Activated CD4-positive, alpha-beta T cell treated with anti-CD3 and anti-CD28 coated beads, Interleukin-2, amount 50 U/mL, for 48 hours (primary cell): ENCODE measurements around the gene RIPOR2.

ENCODE experiments used
- DNase-seq, 2 experiments: peaks; one replicate each; pipeline ENCODE4 v3.0.0-alpha.2; 2020

The RIPOR2 gene

DNA sequence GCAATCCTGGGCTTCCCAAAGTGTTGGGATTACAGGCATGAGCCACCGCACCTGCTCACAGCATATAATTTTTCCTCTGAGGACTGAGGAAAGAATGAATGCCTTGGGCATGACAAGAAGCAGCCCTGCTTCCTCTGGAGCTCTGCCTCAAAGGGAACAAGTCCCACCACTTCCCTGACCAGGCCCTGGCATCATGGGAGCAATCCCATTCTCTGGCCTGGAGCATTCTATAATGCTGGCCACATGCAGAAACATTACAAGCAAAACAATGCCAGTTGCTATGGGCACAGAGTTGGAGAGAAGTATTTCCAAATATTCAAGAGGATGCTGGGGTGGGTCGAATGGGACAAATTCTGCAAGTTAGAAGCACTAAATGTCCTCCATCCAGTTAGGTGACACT is 95.6 kb downstream of the RIPOR2 start:
- DNase-seq = no peak

DNA sequence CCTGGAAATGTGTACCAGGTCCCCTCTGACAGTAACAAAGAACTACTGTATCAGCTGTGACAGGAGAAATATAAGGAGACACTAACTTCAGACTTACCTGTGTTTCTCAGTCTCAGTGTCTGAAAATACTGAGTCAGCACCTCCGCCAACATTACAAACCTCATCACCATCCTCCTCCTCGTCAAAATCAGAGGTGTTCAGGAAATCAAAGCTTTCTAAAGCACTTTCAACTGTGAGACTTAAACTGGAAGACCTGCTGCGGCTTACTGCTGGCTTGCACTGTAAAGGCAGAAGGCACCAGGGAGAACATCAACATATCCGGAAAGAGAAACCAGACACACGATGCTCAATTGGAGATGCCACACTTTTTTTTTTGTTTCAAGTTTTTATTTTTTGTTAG is 96.8 kb downstream of the RIPOR2 start:
- no peak for DNase-seq

- DNase-seq = no peak
These were observed 97.7 kb downstream of the RIPOR2 start for GRCh38 chr6:24838081-24838480.

GRCh38 chr6:24836109-24836508 is 99.7 kb downstream of the RIPOR2 start:
- no peak for DNase-seq

DNA sequence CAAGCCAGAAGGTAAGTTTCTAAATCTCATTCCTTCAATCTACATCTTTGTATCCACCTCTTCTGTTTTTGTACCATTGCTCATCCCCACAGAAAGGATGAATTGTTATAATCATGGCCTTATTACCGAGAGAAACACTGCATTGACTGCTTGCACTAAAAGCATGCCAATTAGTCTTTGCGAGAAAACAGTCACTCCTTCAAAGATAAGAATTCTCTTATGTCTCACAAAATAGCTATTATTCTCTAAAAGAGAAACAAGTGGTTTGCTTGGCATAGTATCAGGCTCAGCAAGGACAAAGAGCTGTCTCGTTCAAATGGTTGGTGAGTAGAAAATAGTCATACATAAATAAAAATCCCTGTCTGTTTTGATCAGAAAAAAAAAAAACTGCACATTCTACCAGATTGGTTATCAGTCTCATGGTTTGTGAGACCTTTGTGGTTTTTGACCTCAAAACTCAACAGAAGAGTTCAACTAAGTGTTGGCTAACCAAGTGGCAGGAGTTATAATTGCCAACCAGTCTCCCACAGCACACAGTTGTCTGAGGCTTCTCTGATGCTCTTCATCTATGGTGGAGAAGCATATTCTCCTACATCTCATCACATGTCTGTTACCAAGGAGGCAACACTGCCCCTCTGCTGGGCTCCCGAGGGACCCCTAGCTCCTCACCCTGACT is 101.9 kb downstream of the RIPOR2 start:
- DNase-seq = no peak

- no peak for DNase-seq
These were observed 103.0 kb downstream of the RIPOR2 start for GRCh38 chr6:24832794-24833193.

GRCh38 chr6:24831771-24832716 is 103.7 kb downstream of the RIPOR2 start:
- peak; percentile 6 to 19 for DNase-seq

DNA sequence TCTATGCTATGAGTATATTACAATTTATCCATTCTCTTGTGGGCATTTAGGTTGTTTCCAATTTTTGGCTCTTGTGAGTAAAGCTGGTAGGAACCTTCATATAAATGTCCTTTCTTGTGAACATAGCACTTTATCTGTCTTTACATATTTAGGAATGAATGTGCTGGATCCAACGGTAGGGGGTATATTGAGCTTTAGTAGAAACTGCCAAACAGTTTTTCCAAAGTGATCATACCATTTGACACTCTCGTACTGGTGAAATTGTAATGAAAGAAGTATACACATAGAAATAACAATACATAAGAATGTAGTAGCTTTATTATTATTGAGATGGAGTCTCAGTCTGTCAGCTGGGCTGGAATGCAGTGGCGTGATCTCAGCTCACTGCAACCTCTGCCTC is 106.1 kb downstream of the RIPOR2 start:
- DNase-seq = no peak

DNA sequence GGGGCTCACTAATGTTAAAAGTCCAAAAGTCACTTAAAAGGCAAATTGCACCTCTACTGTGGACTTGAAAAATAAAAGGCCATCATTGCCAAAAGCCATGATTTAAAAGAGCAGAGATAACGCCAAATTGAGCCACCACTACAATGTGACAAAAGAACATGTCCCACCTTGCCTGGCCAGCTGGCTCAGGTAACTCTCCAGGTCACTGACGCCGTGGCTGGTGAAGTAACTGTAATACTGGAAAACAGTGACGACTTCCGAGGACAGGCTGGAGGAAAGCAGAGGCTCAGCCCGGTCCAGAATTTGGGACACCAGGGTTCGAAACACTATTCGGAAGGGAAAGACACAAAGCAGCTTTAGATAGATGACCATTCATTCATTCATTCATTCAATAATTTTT is 107.8 kb downstream of the RIPOR2 start:
- no peak for DNase-seq

GRCh38 chr6:24827162-24827561 is 108.6 kb downstream of the RIPOR2 start:
- DNase-seq = no peak

- DNase-seq = no peak
These were observed 110.6 kb downstream of the RIPOR2 start for GRCh38 chr6:24825130-24825630.

DNA sequence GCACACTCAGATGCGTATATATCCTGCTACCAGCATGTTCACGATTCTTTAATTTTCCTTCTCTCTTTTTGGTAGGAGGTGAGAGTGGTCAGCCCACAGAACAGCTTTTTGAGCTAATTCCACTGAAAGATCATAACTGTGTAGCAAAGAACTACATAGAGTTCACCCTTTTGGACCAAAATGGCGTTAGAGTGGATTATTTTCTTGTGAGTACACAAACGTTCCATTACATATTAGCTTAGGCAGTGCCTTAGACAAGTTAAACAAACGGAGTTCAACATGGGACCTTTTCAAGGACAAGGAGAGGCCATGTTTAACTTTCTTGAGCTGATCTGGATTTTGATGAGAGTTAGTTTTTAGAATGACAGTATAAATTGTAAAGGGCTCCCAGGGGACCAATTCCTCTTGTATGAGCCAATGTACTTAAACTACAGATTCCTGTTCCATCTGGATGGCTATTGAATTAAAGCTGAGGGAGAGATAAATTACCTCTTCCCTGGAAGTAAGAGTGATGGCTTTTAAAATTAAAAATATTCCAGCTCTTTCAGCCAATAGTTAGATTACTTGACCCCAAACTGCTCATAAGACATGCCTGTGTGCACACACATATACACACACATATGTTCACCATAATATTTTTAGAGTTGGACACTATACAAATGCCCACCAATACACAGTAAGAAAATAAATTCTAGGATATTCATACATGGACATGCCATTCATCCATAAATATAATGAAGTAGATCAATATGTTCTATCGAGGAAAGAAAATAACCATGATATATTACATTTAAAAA is 111.4 kb downstream of the RIPOR2 start:
- no peak for DNase-seq

DNA sequence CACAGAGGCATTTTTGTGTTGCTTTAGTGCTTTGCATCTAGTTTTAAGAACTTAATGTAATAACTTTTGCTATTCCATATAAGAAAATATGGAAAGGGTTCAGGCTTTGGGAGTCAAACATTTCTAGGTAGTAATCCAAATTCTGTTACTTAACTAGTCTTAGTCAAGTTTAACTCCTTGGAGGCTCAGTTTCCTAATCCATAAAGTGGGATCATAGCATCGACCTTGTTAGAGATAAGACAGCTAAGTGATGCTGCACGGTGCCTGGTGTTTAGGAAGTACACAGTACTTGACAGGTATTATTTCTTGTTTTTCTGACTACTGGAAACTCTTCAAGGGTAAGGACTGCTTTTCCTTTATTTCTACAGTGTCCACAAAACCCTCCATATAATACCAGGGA is 112.6 kb downstream of the RIPOR2 start:
- no peak for DNase-seq

- DNase-seq = no peak
These were observed 113.1 kb downstream of the RIPOR2 start for GRCh38 chr6:24822696-24823095.

DNA sequence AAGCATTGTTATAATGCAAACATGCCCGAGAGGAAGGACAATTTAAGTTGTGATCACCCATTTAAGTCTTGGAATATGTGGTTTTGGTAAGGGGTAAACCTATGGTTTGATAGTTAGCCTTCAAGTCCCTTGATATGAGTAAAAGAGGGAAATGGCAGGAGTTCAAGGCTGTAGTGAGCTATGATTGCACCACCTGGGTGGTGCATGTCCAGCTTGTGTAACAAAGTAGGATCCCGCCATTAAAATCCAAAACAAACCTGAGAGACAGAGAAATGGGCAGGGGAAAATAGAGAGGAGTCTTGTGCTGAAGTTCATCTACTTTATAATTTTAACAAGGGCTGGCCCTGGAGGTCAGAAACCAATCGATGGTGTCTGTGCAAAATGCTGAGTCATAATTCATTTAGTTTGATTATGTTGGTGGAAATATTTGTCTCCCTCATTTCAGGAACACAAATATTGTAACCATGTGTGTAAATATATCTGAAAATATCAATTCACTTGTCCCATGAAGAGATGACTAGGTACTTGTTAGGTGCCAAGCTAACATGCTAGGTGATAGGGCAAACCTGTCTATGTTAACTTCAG is 113.8 kb downstream of the RIPOR2 start:
- DNase-seq = no peak

GRCh38 chr6:24818346-24818745 is 117.4 kb downstream of the RIPOR2 start:
- no peak for DNase-seq

GRCh38 chr6:24809728-24810127 is 126.0 kb downstream of the RIPOR2 start:
- no peak for DNase-seq

DNA sequence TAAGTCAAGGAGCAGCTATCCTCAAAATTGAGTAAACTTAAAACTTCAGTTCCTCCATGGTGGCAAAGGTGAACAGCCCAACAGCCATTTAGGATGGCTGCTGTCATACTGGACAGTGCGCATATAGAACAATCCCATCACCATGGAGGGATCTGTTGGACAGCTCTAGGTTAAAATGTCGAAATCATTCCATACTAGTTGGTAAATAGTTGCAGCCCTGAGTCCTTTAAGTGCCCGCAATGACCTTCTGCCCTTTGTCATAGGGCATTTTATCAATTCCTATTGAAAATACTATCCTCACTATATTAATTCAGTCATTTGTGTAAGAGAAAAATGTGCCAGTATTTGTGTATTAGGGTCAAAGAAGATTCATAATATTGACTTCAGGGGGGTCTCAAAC is 128.2 kb downstream of the RIPOR2 start:
- DNase-seq = no peak

- DNase-seq = no peak
These were observed 133.3 kb downstream of the RIPOR2 start for GRCh38 chr6:24802271-24803059.

DNA sequence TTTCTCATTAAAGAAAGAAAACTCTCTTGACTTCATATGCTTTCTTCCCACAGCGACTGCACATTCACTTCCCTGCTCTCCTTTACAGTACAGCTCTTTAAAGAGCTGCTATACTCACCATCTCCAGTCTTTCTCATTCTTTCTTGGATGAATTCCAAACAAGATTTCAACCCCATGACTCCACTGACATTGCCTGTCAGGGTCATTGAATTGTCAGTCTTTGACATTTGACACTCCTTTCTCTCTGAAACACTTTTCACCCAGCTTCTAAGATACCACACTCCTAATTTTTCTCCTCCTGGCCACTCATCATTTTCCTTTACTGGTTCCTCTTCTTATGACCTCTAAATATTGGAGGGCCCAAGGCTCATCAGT is 136.2 kb downstream of the RIPOR2 start:
- DNase-seq = no peak

- DNase-seq = no peak
These were observed 136.8 kb downstream of the RIPOR2 start, which contains the start of gene ARMH2 for GRCh38 chr6:24798740-24799540. TSS of gene ARMH2 (minus strand) at chr6:24798917. CDS start at chr6:24798857, 60 bp downstream.
